NT2/D1 (cell line): ENCODE measurements around the gene SSU72.

Source experiments
- YY1 ChIP-seq: IDR thresholded peaks from 2 replicates; pipeline ENCODE4 v1.6.1; 2011; ENCODE audit not compliant: insufficient read length, insufficient read depth
- ZNF274 ChIP-seq: IDR thresholded peaks from 2 replicates; pipeline ENCODE4 v1.6.1; 2011; ENCODE audit warnings: mild to moderate bottlenecking, low read depth, low read length

DNA sequence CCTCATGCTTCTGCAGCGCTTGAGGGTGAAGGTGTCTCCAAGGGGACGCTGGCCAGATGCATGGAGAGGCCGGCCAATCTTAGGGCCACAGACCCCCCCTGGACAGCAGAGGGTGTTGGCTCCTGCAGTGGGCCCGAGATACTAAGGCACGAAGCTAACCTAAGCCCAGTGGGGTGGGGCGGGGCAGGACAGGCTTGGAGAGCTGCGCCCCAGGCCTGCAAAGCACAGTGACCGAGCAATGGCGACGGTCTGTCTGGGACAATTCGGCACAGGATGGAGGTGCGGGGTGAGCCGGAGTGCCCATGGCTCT, 24.0 kb upstream of the SSU72 start:
- TF ChIP-seq YY1 (no peak), ZNF274 (no peak)
